SK-N-SH treated with all-trans-retinoic acid at 6 μM for 48 hours (cell line): ENCODE results near the gene RAB11FIP4.

Experiments
- CSDC2 ChIP-seq: fragments of 250-450 bp; sonication (Bioruptor Pico); IDR thresholded peaks from 2 replicates; pipeline ENCODE4 v1.5.0; 2020; ENCODE audit warnings: mild to moderate bottlenecking, moderate library complexity
- ZFP30 ChIP-seq: fragments of 450-650 bp; formaldehyde crosslinking; IDR thresholded peaks from 2 replicates; pipeline ENCODE4 v1.5.0; 2022; ENCODE audit warnings: mild to moderate bottlenecking, moderate library complexity
- ZNF70 ChIP-seq: fragments of 450-650 bp; formaldehyde crosslinking; IDR thresholded peaks from 2 replicates; pipeline ENCODE4 v1.5.0; 2020; ENCODE audit warnings: mild to moderate bottlenecking, moderate library complexity

- TF ChIP-seq CSDC2 (no peak), ZNF70 (CRISPR knock-in tag) (no peak), ZFP30 (CRISPR knock-in tag) (no peak)
Observed at GRCh38 chr17:31371511-31372097, 19.9 kb upstream of the RAB11FIP4 start.
